GM18873 (cell line): ENCODE results near the gene MSH2.

ENCODE experiments used
- ATAC-seq: cut with Tn5 transposase; IDR thresholded peaks from one replicate; pipeline ENCODE4 v1.9.1; 2021; ENCODE audit warnings: mild to moderate bottlenecking, moderate library complexity, moderate number of reproducible peaks; ENCODE audit not compliant: unreplicated experiment, low FRiP score

Gene MSH2

GRCh38 chr2:47471429-47472116 is 68.6 kb downstream of the MSH2 start:
- ATAC-seq: no peak

DNA sequence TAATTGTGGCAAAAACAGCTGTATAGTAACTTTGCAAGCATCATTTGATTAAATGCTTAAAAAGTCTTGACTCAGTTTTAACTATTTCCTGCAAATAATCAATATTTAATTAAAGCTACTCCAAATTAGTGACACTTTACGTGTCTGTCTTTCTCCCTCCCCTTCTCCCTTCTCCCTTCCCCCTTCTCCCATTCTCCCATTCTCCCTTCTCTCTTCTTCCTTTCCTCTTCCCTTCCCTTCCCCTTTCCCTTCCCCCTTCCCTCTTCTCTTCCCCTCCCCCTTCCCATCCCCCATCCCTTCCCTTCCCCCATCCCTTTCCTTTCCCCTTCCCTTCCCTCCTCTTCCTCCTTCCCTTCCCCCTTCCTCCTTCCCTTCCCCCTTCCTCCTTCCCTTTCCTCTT is 76.9 kb downstream of the MSH2 start:
- ATAC-seq: no peak

GRCh38 chr2:47483191-47483590 is 80.2 kb downstream of the MSH2 start:
- no peak for ATAC-seq

- ATAC-seq: no peak
Measured at GRCh38 chr2:47484396-47484795, 81.4 kb downstream of the MSH2 start.

DNA sequence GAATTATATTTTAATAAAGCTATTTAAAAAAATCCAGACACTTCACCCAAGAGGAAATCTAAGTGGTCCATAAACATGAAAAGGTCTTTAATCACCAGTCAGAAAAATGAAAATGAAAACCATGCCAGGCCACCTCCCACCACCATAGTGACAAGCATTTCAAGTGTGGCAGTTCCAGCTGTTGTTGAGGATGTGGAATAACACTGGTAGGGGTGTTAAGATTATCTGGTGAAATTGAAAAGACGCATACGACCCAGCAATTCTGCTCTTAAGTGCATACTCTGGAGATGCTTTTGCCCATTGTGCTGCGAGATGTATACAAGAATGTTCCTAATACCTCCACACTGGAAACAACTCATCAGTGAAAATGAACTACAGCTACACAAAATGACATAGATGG is 82.2 kb downstream of the MSH2 start:
- no peak for ATAC-seq

- ATAC-seq: no peak
Measured at GRCh38 chr2:47485751-47486300, 82.9 kb downstream of the MSH2 start.

DNA sequence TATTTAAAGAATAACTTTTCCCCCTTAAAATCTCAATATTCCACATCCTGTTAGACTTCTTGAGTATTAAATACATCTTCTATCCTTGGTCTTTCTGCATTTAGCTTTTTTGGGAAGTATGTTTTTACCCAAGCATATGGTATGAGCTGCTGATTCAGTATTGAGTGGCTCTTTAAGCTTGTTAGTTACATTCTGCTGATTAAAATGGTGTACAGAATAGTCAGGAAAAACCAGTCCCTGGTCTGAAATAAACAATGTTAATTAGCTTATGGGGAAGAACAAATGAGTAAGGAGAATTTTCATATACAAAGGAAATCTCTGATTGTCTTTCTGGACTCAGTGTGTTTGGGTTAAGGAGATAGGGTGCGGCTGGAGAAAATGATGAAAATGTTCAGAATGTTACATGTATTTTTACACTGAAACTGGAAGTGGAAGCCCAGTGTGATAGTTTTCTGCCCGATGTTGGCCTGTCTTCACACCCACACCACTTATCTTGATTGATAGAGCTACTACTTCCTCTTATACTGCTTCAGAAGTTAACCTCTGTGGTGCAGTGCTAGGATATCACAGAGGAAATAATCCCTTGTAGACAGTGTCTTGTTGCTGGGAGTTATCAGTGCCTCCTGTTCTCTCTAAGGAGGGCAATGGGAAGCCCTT is 84.0 kb downstream of the MSH2 start:
- ATAC-seq: no peak

- no peak for ATAC-seq
Measured at GRCh38 chr2:47487498-47487875, 84.5 kb downstream of the MSH2 start.

GRCh38 chr2:47488870-47489584 is 86.1 kb downstream of the MSH2 start:
- ATAC-seq: no peak

DNA sequence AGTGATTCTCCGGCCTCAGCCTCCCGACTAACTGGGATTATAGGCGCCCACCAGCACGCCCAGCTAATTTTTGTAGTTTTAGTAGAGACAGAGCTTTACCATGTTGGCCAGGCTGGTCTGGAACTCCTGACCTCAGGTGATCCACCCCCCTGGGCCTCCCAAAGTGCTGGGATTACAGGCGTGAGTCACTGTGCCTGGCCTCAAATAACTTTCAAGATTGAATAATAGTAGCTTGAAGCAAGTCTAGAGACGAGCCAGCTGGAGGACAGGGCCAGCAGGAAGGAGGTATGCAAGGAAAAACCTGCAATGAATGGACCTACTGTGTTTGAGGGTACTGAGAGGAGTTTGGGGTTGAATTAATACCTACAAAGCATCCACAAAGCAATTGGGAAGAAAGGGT is 87.5 kb downstream of the MSH2 start:
- no peak for ATAC-seq

GRCh38 chr2:47493317-47494035 is 90.5 kb downstream of the MSH2 start:
- ATAC-seq: no peak

DNA sequence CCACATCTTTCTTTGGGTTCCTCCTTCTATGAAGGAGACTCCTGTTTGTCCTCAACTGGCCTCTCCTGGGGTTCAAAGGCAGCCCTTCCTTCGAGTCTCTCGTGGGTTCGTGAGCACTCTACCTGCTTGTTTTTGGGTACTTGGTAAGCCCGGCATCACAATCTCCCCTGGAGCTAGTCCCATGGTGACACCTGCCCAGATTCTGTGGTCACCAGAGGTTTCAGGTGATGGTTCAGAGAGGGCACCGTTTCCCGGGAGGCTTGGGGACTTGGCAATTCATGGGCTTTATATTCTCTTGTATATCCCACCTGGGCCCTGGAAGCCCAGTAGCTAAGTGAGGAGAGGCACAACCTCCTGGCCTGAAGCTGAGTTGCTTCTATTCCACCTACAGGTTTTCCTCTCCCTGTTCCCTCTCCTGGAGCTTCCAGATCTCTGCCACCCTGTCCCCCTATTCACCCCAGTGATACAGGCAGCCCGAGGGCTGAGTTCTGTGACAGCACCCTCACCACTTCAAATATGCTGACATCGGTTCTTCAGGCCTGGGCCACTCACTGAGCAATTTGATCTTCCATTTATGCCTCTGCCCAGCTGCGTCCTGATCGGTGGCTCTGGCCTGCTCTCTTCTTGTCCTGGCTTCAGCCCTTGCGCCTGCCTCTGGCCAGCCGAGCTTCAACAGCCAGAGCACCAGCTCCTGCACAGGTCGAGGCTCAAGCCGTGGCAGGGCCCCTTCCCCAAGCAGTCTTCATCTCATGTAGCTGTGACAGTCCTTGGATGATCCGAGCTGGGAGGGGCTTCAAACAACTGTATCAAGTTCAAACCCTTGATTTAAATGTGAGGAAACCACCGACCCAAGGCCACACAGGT is 91.5 kb downstream of the MSH2 start:
- ATAC-seq: no peak

DNA sequence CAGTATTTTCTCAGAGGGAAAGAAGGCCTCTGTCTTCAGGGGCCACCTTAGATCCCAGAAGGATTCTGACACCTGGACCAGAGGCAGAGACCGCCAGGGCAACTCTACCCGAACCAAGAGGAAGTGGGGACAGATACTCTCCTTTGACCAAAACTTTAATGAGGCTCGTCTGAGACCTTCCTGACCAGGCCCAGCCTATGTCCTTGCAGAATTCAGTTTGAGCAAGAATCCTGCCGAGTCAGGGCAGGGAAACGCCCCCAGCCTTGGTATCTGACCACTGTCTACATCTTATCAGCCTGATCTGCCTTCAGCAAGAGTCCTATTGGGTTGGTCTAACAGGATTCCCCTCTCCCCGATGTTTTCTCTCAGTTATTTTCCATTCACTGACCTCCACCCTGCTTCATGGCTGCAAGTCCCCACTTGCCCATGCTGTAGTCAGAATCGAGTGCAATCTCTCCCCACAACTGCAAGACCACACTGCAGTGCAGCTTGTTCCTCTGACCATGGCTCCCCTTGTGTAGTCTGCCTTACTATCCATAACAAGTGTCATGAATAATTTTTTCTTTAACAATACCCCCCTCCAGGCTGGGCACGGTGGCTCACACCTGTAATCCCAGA is 95.0 kb downstream of the MSH2 start:
- no peak for ATAC-seq

DNA sequence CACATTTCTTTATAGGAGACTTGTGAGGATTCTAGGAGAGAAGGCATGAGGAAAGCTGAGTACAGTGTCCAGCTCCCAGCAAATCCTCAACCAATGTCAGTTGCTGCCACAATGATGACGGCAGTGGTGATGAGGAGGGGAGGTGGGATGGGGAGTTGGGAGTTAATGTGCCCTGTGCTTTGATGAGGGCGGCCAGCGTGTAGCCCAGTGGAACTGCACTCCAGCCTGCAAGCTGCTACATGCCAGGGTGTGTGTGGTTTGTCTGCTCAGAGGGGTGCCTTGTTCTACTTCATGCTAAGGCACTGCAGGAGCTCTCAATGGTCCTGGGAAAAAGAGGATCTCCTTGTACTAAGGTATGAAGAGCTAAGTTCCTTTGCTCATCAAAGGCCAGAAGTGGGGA is 96.1 kb downstream of the MSH2 start:
- no peak for ATAC-seq

DNA sequence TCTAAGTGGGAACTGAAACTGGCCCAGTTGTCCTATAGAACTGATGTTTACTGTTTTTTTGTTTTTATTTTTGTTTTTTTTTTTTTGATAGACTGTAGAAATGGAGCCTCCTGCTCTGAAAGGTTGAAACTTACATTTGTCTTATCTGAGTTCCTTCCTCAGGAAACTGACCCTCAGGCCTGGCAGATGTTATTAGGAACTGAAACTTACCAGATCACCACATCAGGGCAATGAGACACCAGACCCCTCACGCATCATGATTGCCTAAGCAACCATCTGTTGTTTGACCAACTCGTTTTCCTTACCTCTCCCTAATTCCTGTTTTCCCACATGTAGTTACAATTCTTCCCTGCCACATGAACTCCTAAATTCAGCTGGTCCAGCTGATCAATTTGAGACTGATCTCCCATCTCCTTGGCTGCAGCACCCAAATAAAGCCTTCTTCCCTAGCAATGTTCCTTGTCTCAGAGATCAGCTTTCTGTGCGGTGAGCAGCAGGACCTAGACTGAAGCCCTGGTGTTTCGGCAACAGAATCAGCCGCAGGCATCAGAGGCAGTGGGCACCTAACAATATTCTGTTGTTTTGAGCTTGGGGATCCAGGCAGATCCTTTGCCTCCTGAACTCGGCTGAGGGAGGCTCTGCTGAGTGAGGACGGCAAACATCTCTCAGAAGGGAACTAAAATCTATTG is 96.8 kb downstream of the MSH2 start:
- ATAC-seq: no peak

DNA sequence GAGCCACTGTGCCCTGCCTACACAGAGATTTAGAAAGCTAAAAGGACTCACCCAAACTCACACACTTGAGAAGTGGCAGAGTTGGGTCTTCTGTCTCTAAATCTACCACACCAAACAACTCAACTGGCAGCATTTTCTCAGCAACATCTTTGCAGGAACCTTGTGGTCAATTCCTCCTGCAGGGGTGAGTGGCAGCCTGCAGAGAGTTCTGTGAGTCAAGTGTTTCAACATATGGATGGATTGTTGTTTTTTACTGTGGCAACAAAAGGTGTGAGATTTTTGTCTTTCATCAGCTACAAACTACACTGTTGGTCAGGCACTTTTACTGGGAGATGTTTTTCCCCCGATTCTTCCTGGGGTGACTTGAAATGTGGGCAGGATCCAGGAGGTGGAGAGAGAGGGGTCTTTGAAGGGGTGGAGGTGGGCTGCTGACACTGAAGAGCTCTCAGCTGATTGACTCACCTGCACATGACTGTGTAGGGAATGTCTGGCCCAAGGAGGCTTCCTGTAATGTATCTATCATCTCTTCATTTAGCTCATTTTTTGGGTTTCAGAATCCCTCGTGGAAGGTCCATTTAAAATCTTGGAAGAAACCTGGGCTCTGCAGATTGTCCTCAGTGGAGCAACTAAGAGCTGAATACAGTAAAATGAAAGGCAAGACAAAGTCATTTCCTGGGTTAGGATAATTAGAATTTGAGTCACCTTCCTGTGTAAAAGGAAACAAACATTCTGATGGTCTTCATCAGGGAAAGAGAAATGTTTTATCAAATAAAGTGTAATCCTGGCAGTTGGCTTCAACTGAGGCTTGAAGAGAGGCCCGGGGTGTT is 98.6 kb downstream of the MSH2 start:
- ATAC-seq: no peak

- ATAC-seq: peak; percentile 57
Measured at GRCh38 chr2:47502498-47502897, 99.5 kb downstream of the MSH2 start.

GRCh38 chr2:47503481-47504070 is 100.6 kb downstream of the MSH2 start:
- peak; percentile 63 for ATAC-seq
